ENCODE data around the gene PAPPA. TPM values are rescaled to one million over a fixed set of nuclear protein-coding genes. Genes with fewer than 3 reads are reported as not detected.

Gene PAPPA
- total RNA-seq, 1 donor from 2014 or later = 219 TPM

GRCh38 chr9:116145036-116145435 lies 8.6 kb upstream of the PAPPA start:
- H3K36me3 Mint-ChIP-seq (ENCODE audit: low read depth) = no peaks in the 10 kb centered on the region
- DNase-seq (ENCODE audit: low spot score) = no peak
- H3K4me3 Mint-ChIP-seq (ENCODE audit: unreplicated experiment) = no peak overlapping the region
- peaks cover 17% of the 10 kb centered on the region for H3K4me1 Mint-ChIP-seq (ENCODE audit: low read depth)
- no peak for TF ChIP-seq CTCF (IDR thresholded peaks at IDR 0.05)
- no peak overlapping the region for H3K27ac Mint-ChIP-seq (ENCODE audit: unreplicated experiment)
- H3K27me3 Mint-ChIP-seq (ENCODE audit: low read depth) = no peaks in the 10 kb centered on the region
- no peaks in the 10 kb centered on the region for H3K9me3 Mint-ChIP-seq (ENCODE audit: low read depth)

- no peaks in the 10 kb centered on the region for H3K27me3 Mint-ChIP-seq (ENCODE audit: low read depth)
- H3K4me3 Mint-ChIP-seq (ENCODE audit: unreplicated experiment) = no peak overlapping the region
- H3K36me3 Mint-ChIP-seq (ENCODE audit: low read depth) = no peaks in the 10 kb centered on the region
- H3K27ac Mint-ChIP-seq (ENCODE audit: unreplicated experiment) = no peak overlapping the region
- H3K9me3 Mint-ChIP-seq (ENCODE audit: low read depth) = no peaks in the 10 kb centered on the region
- no peak for DNase-seq (ENCODE audit: low spot score)
- no peak for TF ChIP-seq CTCF (IDR thresholded peaks at IDR 0.05)
- peaks cover 39% of the 10 kb centered on the region for H3K4me1 Mint-ChIP-seq (ENCODE audit: low read depth)
Measured at GRCh38 chr9:116147821-116148220, 5.8 kb upstream of the PAPPA start.

- no peak for DNase-seq (ENCODE audit: low spot score)
- H3K36me3 Mint-ChIP-seq (ENCODE audit: low read depth) = peaks cover 1% of the 10 kb centered on the region
- H3K4me3 Mint-ChIP-seq (ENCODE audit: unreplicated experiment) = no peak overlapping the region
- peak; percentile 78 for TF ChIP-seq CTCF (IDR thresholded peaks at IDR 0.05)
- no peak overlapping the region for H3K27ac Mint-ChIP-seq (ENCODE audit: unreplicated experiment)
- no peaks in the 10 kb centered on the region for H3K9me3 Mint-ChIP-seq (ENCODE audit: low read depth)
- peaks cover 38% of the 10 kb centered on the region for H3K4me1 Mint-ChIP-seq (ENCODE audit: low read depth)
- H3K27me3 Mint-ChIP-seq (ENCODE audit: low read depth) = no peaks in the 10 kb centered on the region
Measured at GRCh38 chr9:116149844-116150243, 3.7 kb upstream of the PAPPA start.

- Mint-ChIP-seq H3K4me3 (ENCODE audit: unreplicated experiment) (no peak overlapping the region), H3K36me3 (ENCODE audit: low read depth) (peaks cover 1% of the 10 kb centered on the region), H3K27me3 (ENCODE audit: low read depth) (no peaks in the 10 kb centered on the region), H3K9me3 (ENCODE audit: low read depth) (no peaks in the 10 kb centered on the region), H3K27ac (ENCODE audit: unreplicated experiment) (peak overlapping the region; percentile 98), H3K4me1 (ENCODE audit: low read depth) (peaks cover 42% of the 10 kb centered on the region)
- DNase-seq (ENCODE audit: low spot score) = no peak
- no peak for TF ChIP-seq CTCF (IDR thresholded peaks at IDR 0.05)
Measured at GRCh38 chr9:116151199-116151598, 2.4 kb upstream of the PAPPA start.

GRCh38 chr9:116151966-116152381 lies 1.6 kb upstream of the PAPPA start:
- no peaks in the 10 kb centered on the region for H3K27me3 Mint-ChIP-seq (ENCODE audit: low read depth)
- peak overlapping the region; percentile 38 for H3K4me3 Mint-ChIP-seq (ENCODE audit: unreplicated experiment)
- DNase-seq (ENCODE audit: low spot score) = no peak
- peaks cover 50% of the 10 kb centered on the region for H3K4me1 Mint-ChIP-seq (ENCODE audit: low read depth)
- H3K27ac Mint-ChIP-seq (ENCODE audit: unreplicated experiment) = peak overlapping the region; percentile 98
- TF ChIP-seq CTCF (IDR thresholded peaks at IDR 0.05) = no peak
- no peaks in the 10 kb centered on the region for H3K9me3 Mint-ChIP-seq (ENCODE audit: low read depth)
- peaks cover 3% of the 10 kb centered on the region for H3K36me3 Mint-ChIP-seq (ENCODE audit: low read depth)
